ENCODE data around the gene PPP1R3C.

PPP1R3C gene

GRCh38 chr10:91601212-91601611 lies 31.7 kb downstream of the PPP1R3C start:
- DNase-seq (ENCODE audit: low spot score) = no peak

- no peak for DNase-seq (ENCODE audit: low spot score)
Measured at GRCh38 chr10:91598211-91598977, 34.5 kb downstream of the PPP1R3C start.

- peak; percentile 57 for DNase-seq (ENCODE audit: low spot score)
Measured at GRCh38 chr10:91597197-91597881, 35.5 kb downstream of the PPP1R3C start.

- no peak for DNase-seq (ENCODE audit: low spot score)
Measured at GRCh38 chr10:91596825-91597196, 36.1 kb downstream of the PPP1R3C start.

- DNase-seq (ENCODE audit: low spot score) = no peak
Measured at GRCh38 chr10:91593834-91594233, 39.0 kb downstream of the PPP1R3C start.

GRCh38 chr10:91593366-91593765 lies 39.5 kb downstream of the PPP1R3C start:
- DNase-seq (ENCODE audit: low spot score) = no peak

- DNase-seq (ENCODE audit: low spot score) = no peak
Measured at GRCh38 chr10:91592266-91592975, 40.5 kb downstream of the PPP1R3C start.

- no peak for DNase-seq (ENCODE audit: low spot score)
Measured at GRCh38 chr10:91591797-91592174, 41.1 kb downstream of the PPP1R3C start.

- no peak for DNase-seq (ENCODE audit: low spot score)
Measured at GRCh38 chr10:91590904-91591796, 41.7 kb downstream of the PPP1R3C start.

- DNase-seq (ENCODE audit: low spot score) = no peak
Measured at GRCh38 chr10:91590142-91590903, 42.5 kb downstream of the PPP1R3C start.

GRCh38 chr10:91589658-91590035 lies 43.2 kb downstream of the PPP1R3C start:
- DNase-seq (ENCODE audit: low spot score) = no peak

GRCh38 chr10:91589015-91589657 lies 43.7 kb downstream of the PPP1R3C start:
- DNase-seq (ENCODE audit: low spot score) = no peak

GRCh38 chr10:91587710-91588638 lies 44.9 kb downstream of the PPP1R3C start:
- no peak for DNase-seq (ENCODE audit: low spot score)

- no peak for DNase-seq (ENCODE audit: low spot score)
Measured at GRCh38 chr10:91582153-91582554, 50.7 kb downstream of the PPP1R3C start.

GRCh38 chr10:91579329-91579985 lies 53.4 kb downstream of the PPP1R3C start:
- DNase-seq (ENCODE audit: low spot score) = no peak

Measured in globus pallidus (tissue), 1 donor.